HepG2 (cell line): ENCODE data around the gene PRSS53. TPM values are rescaled to one million over a fixed set of nuclear protein-coding genes. Genes with fewer than 3 reads are reported as not detected.

ENCODE experiments used
- ATAD3A ChIP-seq: sonication (generic); formaldehyde crosslinking; IDR thresholded peaks from 2 replicates; pipeline ENCODE4 v1.4.0; 2020; ENCODE audit warnings: missing genetic modification reagents
- CENPT ChIP-seq: sonication (generic); formaldehyde crosslinking; IDR thresholded peaks from 2 replicates; pipeline ENCODE4 v1.8.0; 2022; ENCODE audit warnings: low read depth, mild to moderate bottlenecking, moderate library complexity, missing genetic modification reagents
- ERF ChIP-seq: IDR thresholded peaks from 2 replicates; pipeline ENCODE4 v1.6.1; 2018; ENCODE audit warnings: missing biosample characterization, missing genetic modification reagents
- EZH2 ChIP-seq: conservative IDR thresholded peaks from 2 replicates; pipeline ENCODE4 v1.6.1; 2012; ENCODE audit warnings: mild to moderate bottlenecking, low read depth, low read length, moderate library complexity
- GATAD2A ChIP-seq: IDR thresholded peaks from 2 replicates; pipeline ENCODE4 v1.6.1; 2016
- KAT8 ChIP-seq: IDR thresholded peaks from 2 replicates; pipeline ENCODE4 v1.6.1; 2016; ENCODE audit warnings: missing genetic modification reagents, missing compliant biosample characterization
- KLF11 ChIP-seq: IDR thresholded peaks from 2 replicates; pipeline ENCODE4 v1.6.1; 2016; ENCODE audit warnings: missing compliant biosample characterization
- MXD3 ChIP-seq: IDR thresholded peaks from 2 replicates; pipeline ENCODE4 v1.6.1; 2016; ENCODE audit warnings: mild to moderate bottlenecking, missing biosample characterization, missing genetic modification reagents
- NFIC ChIP-seq: IDR thresholded peaks from 2 replicates; pipeline ENCODE4 v1.6.1; 2012; ENCODE audit warnings: mild to moderate bottlenecking, low read length, inconsistent platforms
- NRL ChIP-seq: sonication (generic); formaldehyde crosslinking; IDR thresholded peaks from 2 replicates; pipeline ENCODE4 v1.5.0; 2020; ENCODE audit warnings: missing genetic modification reagents, mild to moderate bottlenecking, moderate library complexity, borderline replicate concordance
- RBAK ChIP-seq: sonication (generic); formaldehyde crosslinking; IDR thresholded peaks from 2 replicates; pipeline ENCODE4 v1.5.1; 2020; ENCODE audit warnings: mild to moderate bottlenecking, missing genetic modification reagents
- REL ChIP-seq: sonication (generic); formaldehyde crosslinking; conservative IDR thresholded peaks from 2 replicates; pipeline ENCODE4 v1.8.0; 2022; ENCODE audit warnings: mild to moderate bottlenecking, missing genetic modification reagents, moderate library complexity
- SMARCE1 ChIP-seq: fragments of 450-650 bp; IDR thresholded peaks from 2 replicates; pipeline ENCODE4 v1.6.1; 2017; ENCODE audit warnings: borderline replicate concordance
- STAT6 ChIP-seq: sonication (generic); formaldehyde crosslinking; IDR thresholded peaks from 2 replicates; pipeline ENCODE4 v1.4.0; 2020; ENCODE audit warnings: missing genetic modification reagents, mild to moderate bottlenecking, borderline replicate concordance
- ZBTB38 ChIP-seq: sonication (generic); formaldehyde crosslinking; IDR thresholded peaks from 2 replicates; pipeline ENCODE4 v1.5.1; 2020; ENCODE audit warnings: mild to moderate bottlenecking, missing genetic modification reagents
- ZFP1 ChIP-seq: IDR thresholded peaks from 2 replicates; pipeline ENCODE4 v1.6.1; 2016
- ZFP36L2 ChIP-seq: sonication (generic); formaldehyde crosslinking; IDR thresholded peaks from 2 replicates; pipeline ENCODE4 v1.4.0; 2020; ENCODE audit warnings: missing genetic modification reagents
- ZIK1 ChIP-seq: sonication (generic); formaldehyde crosslinking; IDR thresholded peaks from 2 replicates; pipeline ENCODE4 v1.5.0; 2020; ENCODE audit warnings: mild to moderate bottlenecking, low read depth, missing genetic modification reagents, borderline replicate concordance
- ZNF235 ChIP-seq: sonication (generic); formaldehyde crosslinking; IDR thresholded peaks from 2 replicates; pipeline ENCODE4 v1.8.1; 2023; ENCODE audit warnings: mild to moderate bottlenecking, missing genetic modification reagents, borderline replicate concordance
- ZNF24 ChIP-seq: fragments of 450-650 bp; IDR thresholded peaks from 2 replicates; pipeline ENCODE4 v1.6.1; 2017; ENCODE audit warnings: antibody characterized with exemption, mild to moderate bottlenecking
- ZNF329 ChIP-seq: sonication (generic); formaldehyde crosslinking; IDR thresholded peaks from 2 replicates; pipeline ENCODE4 v1.9.0; 2021; ENCODE audit warnings: low read depth, mild to moderate bottlenecking, missing genetic modification reagents
- ZNF441 ChIP-seq: sonication (generic); formaldehyde crosslinking; IDR thresholded peaks from 2 replicates; pipeline ENCODE4 v1.7.0; 2021; ENCODE audit warnings: missing genetic modification reagents, borderline replicate concordance
- ZNF563 ChIP-seq: sonication (generic); formaldehyde crosslinking; IDR thresholded peaks from 2 replicates; pipeline ENCODE4 v1.8.0; 2022; ENCODE audit warnings: mild to moderate bottlenecking, moderate library complexity, missing genetic modification reagents
- ZNF709 ChIP-seq: sonication (generic); formaldehyde crosslinking; IDR thresholded peaks from 2 replicates; pipeline ENCODE4 v1.5.0; 2020; ENCODE audit warnings: mild to moderate bottlenecking, missing genetic modification reagents
- ZNF773 ChIP-seq: sonication (generic); formaldehyde crosslinking; IDR thresholded peaks from 2 replicates; pipeline ENCODE4 v1.4.0; 2020; ENCODE audit warnings: missing genetic modification reagents, borderline replicate concordance
- ZNF780A ChIP-seq: sonication (generic); formaldehyde crosslinking; IDR thresholded peaks from 2 replicates; pipeline ENCODE4 v1.8.0; 2022; ENCODE audit warnings: mild to moderate bottlenecking, missing genetic modification reagents, moderate library complexity
- ZNF782 ChIP-seq: sonication (generic); formaldehyde crosslinking; IDR thresholded peaks from 2 replicates; pipeline ENCODE4 v1.4.0; 2020; ENCODE audit warnings: missing genetic modification reagents, mild to moderate bottlenecking, borderline replicate concordance
- ZSCAN21 ChIP-seq: sonication (generic); formaldehyde crosslinking; IDR thresholded peaks from 2 replicates; pipeline ENCODE4 v1.8.0; 2022; ENCODE audit warnings: mild to moderate bottlenecking, missing genetic modification reagents, moderate library complexity, borderline replicate concordance
- polyA plus RNA-seq, 8 experiments: library from polyadenylated mRNA; depleted of rRNA in 3 of 8; stranded (reverse) in 7 of 8; unstranded in 1 of 8; fragments of >200 nt; fragmentation: Illumina TruSeq in 4 of 8; extraction: Trizol in 4 of 8; gene quantifications; 2 replicates each; pipeline versions ENCODE4 v1.2.1 to v1.2.3, GENCODE V29; 2011 to 2016; ENCODE audit warnings: low read depth in 4 of 8, missing spikeins in 1 of 8, mixed read lengths in 1 of 8; ENCODE audit not compliant: insufficient read depth in 1 of 8
- total RNA-seq, 5 experiments: library from RNA; depleted of rRNA; stranded (reverse); fragments of >200 nt; fragmentation: Illumina TruSeq; extraction: Trizol; gene quantifications; 2 replicates each; pipeline ENCODE4 v1.2.3, GENCODE V29; 2016; ENCODE audit warnings: low read depth in 1 of 5

PRSS53 gene
- total and polyA plus RNA-seq, 2 of the 13 experiments (the other 11 are each of a cell fraction or from before 2014, with no cell fraction given), result 2.2 to 7.4 TPM

- TF ChIP-seq NFIC (no peak), ZNF782 (peak; percentile 65; the same call in 1 of the 2 replicates), ZIK1 (peak; percentile 86), ZFP36L2 (CRISPR knock-in tag) (no peak), ZNF563 (CRISPR knock-in tag) (peak; percentile 93; the same call in 1 of the 2 replicates), SMARCE1 (no peak), GATAD2A (CRISPR knock-in tag) (no peak; the same call in 1 of the 2 replicates), ZSCAN21 (CRISPR knock-in tag) (peak; percentile 84), KLF11 (CRISPR knock-in tag) (no peak), ZNF24 (no peak), ZNF773 (CRISPR knock-in tag) (no peak), ZNF709 (CRISPR knock-in tag) (peak; percentile 93), KAT8 (CRISPR knock-in tag) (peak; percentile 68), NRL (peak; percentile 83; the same call in 1 of the 2 replicates), ZNF329 (CRISPR knock-in tag) (peak; percentile 99), ZNF235 (CRISPR knock-in tag) (peak; percentile 89; the same call in 1 of the 2 replicates), ZFP1 (CRISPR knock-in tag) (no peak), ZNF441 (CRISPR knock-in tag) (peak; percentile 40; the same call in 1 of the 2 replicates), MXD3 (CRISPR knock-in tag) (peak; percentile 89), ATAD3A (CRISPR knock-in tag) (no peak), CENPT (CRISPR knock-in tag) (0 out of 2 replicates have a peak, but pooled peaks have one; percentile 29), ZNF780A (no peak), REL (CRISPR knock-in tag) (peak; percentile 58; the same call in 1 of the 2 replicates), STAT6 (no peak; the same call in 1 of the 2 replicates), RBAK (CRISPR knock-in tag) (no peak), EZH2 (no peak), ZBTB38 (CRISPR knock-in tag) (peak; percentile 59; the same call in 1 of the 2 replicates), ERF (CRISPR knock-in tag) (peak; percentile 85)
These were observed 19.5 kb upstream of the PRSS53 start, which contains the start of gene BCKDK (continued) for GRCh38 chr16:31108035-31108793.
